ENCODE measurements around the gene RSPO1. TPM values are rescaled to one million over a fixed set of nuclear protein-coding genes. Genes with fewer than 3 reads are reported as not detected.

RSPO1 gene
- total and polyA plus RNA-seq, 4 donors = 0.06 to 0.14 (median 0.08) TPM; not detected in 1

DNA sequence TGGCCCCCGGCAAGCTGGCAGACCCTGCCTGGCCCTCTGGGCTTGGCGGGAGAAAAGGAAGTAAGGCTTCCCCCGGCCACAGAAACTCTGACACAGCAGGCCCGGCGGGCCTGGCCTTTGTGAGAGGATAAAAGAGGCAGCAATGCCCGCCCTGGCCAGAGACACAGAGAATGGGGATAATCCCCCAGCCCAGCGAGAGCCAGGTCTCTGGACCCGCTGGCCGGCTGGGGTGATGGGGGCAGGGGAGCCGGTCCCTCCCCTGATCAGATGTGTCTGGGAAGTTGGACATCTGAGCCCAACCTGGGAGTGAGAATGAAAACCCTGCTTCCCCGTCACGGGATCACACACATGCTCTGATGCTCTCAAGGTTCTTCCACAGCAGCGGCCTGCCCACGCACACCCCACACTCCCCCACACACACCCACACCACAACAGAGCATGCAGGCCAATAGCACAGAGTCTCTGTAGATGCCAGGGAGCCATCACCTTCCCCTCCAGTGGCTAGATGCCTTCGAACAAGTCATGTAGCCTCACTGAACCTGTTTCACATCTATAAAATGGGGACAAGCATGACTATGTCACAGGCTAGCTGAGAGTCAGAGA lies 4.2 kb downstream of the RSPO1 start:
- H3K9me3 ChIP-seq (ENCODE audit: control insufficient read depth in 4 of 4, low read length in 3 of 4) = no peaks in the 10 kb centered on the region
- no peaks in the 10 kb centered on the region for H3K36me3 ChIP-seq (ENCODE audit: control insufficient read depth in 4 of 4, insufficient read depth in 3 of 4, low read depth in 1 of 4, low read length in 3 of 4)
- no peak overlapping the region for H3K9ac ChIP-seq (ENCODE audit: low read depth in 1 of 2, low read length in 2 of 2)
- DNase-seq (ENCODE audit: low spot score) = no peak
- WGBS = 51% methylated on average over 15 of the region's 15 CpGs
- peaks cover 0 to 14% (median 8%) of the 10 kb centered on the region in 4 donors for H3K4me1 ChIP-seq (ENCODE audit: control insufficient read depth in 4 of 4, insufficient read depth in 4 of 4, low read length in 3 of 4)
- no peak overlapping the region for H3K4me3 ChIP-seq (ENCODE audit: low read depth in 1 of 3, low read length in 3 of 3)
- no peak for TF ChIP-seq FOXA2 (IDR thresholded peaks at IDR 0.05)
- no peak for TF ChIP-seq HNF4G (IDR thresholded peaks at IDR 0.05)
- TF ChIP-seq EGR1 (IDR thresholded peaks at IDR 0.05; ENCODE audit: low read depth in 2 of 2) = no peak
- no peak for TF ChIP-seq MAX (IDR thresholded peaks at IDR 0.05)
- no peak for TF ChIP-seq SP1 (IDR thresholded peaks at IDR 0.05)
- no peak for TF ChIP-seq REST (IDR thresholded peaks at IDR 0.05)
- TF ChIP-seq, protein P1, sequence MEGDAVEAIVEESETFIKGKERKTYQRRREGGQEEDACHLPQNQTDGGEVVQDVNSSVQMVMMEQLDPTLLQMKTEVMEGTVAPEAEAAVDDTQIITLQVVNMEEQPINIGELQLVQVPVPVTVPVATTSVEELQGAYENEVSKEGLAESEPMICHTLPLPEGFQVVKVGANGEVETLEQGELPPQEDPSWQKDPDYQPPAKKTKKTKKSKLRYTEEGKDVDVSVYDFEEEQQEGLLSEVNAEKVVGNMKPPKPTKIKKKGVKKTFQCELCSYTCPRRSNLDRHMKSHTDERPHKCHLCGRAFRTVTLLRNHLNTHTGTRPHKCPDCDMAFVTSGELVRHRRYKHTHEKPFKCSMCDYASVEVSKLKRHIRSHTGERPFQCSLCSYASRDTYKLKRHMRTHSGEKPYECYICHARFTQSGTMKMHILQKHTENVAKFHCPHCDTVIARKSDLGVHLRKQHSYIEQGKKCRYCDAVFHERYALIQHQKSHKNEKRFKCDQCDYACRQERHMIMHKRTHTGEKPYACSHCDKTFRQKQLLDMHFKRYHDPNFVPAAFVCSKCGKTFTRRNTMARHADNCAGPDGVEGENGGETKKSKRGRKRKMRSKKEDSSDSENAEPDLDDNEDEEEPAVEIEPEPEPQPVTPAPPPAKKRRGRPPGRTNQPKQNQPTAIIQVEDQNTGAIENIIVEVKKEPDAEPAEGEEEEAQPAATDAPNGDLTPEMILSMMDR (IDR thresholded peaks at IDR 0.05; ENCODE audit: low read depth, low read length, missing input control) = no peak
- TF ChIP-seq HNF4A (conservative IDR thresholded peaks at IDR 0.05) = no peak
- no peak for TF ChIP-seq NR2F2 (IDR thresholded peaks at IDR 0.05)
- TF ChIP-seq, protein P2, sequence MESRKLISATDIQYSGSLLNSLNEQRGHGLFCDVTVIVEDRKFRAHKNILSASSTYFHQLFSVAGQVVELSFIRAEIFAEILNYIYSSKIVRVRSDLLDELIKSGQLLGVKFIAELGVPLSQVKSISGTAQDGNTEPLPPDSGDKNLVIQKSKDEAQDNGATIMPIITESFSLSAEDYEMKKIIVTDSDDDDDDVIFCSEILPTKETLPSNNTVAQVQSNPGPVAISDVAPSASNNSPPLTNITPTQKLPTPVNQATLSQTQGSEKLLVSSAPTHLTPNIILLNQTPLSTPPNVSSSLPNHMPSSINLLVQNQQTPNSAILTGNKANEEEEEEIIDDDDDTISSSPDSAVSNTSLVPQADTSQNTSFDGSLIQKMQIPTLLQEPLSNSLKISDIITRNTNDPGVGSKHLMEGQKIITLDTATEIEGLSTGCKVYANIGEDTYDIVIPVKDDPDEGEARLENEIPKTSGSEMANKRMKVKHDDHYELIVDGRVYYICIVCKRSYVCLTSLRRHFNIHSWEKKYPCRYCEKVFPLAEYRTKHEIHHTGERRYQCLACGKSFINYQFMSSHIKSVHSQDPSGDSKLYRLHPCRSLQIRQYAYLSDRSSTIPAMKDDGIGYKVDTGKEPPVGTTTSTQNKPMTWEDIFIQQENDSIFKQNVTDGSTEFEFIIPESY (IDR thresholded peaks at IDR 0.05) = no peak
- H3K27ac ChIP-seq (ENCODE audit: low read depth in 1 of 2, low read length in 2 of 2) = no peak overlapping the region
- H3K27me3 ChIP-seq (ENCODE audit: control insufficient read depth in 4 of 4, insufficient read depth in 4 of 4, low read length in 3 of 4) = peaks cover 0 to 14% (median 13%) of the 10 kb centered on the region in 4 donors

DNA sequence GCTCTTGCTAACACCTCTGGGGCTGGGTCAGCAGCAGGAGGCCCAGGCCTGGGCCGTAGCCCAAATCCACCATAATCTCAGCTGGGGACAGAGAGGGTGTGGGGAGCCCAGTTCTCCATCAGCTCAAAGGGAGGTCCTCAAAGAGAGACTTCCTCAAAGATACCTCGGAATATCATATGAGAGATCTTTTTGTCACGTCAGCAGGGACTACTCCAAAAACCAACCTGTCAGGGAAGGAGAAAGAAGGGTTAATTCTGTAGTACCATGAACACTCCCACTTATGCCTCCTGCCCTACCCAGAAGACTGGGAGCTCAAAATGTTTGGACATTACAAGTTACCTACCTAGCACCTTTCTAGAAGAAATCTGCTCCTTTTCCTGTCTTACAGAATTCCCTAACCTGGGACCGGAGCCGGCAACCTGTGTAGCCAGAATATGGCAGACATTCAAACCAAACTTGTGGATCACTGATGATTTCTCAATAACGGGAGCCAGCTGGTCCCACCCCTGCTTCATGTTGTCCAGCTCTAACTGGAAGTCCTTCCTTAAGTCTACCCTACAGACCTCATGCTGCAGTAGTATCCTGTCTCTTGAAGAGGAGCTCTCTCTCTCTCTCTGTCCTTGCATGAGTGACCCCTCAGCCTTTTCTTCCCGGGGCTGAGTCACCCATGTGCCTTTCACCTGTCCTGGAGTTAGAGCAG lies 4.8 kb downstream of the RSPO1 start:
- Histone ChIP-seq H3K4me1 (ENCODE audit: control insufficient read depth in 4 of 4, insufficient read depth in 4 of 4, low read length in 3 of 4) (peaks cover 0 to 14% (median 8%) of the 10 kb centered on the region in 4 donors), H3K36me3 (ENCODE audit: control insufficient read depth in 4 of 4, insufficient read depth in 3 of 4, low read depth in 1 of 4, low read length in 3 of 4) (no peaks in the 10 kb centered on the region), H3K27ac (ENCODE audit: low read depth in 1 of 2, low read length in 2 of 2) (no peak overlapping the region), H3K9me3 (ENCODE audit: control insufficient read depth in 4 of 4, low read length in 3 of 4) (no peaks in the 10 kb centered on the region), H3K27me3 (ENCODE audit: control insufficient read depth in 4 of 4, insufficient read depth in 4 of 4, low read length in 3 of 4) (peaks cover 0 to 17% (median 11%) of the 10 kb centered on the region in 4 donors), H3K9ac (ENCODE audit: low read depth in 1 of 2, low read length in 2 of 2) (no peak overlapping the region), H3K4me3 (ENCODE audit: low read depth in 1 of 3, low read length in 3 of 3) (no peak overlapping the region)
- no peak for DNase-seq (ENCODE audit: low spot score)
- no peak for TF ChIP-seq FOXA2 (IDR thresholded peaks at IDR 0.05)
- WGBS = 55% methylated on average over 7 of the region's 7 CpGs

All from liver (tissue), 9 donors.